ENCODE results near the gene CRIP3. TPM values are rescaled to one million over a fixed set of nuclear protein-coding genes. Genes with fewer than 3 reads are reported as not detected.

Gene CRIP3
- total and polyA plus RNA-seq, 2 donors (not counting 3 experiments of a cell fraction or from before 2014, with no cell fraction given): not detected

GRCh38 chr6:43308990-43309477 lies 408 bp upstream of the CRIP3 start:
- DNase-seq (ENCODE audit: low read depth, low spot score) (no peak), FAIRE-seq (no peak)
- no peaks in the 10 kb centered on the region for H3K79me2 ChIP-seq (ENCODE audit: control insufficient read depth, insufficient read depth, low read length)
- BruUV-seq (replicated peaks): no TSS peak
- peaks cover 8% of the 10 kb centered on the region for H3K4me1 ChIP-seq (ENCODE audit: control insufficient read depth, extremely low read depth, insufficient read depth, low read length)
- peaks cover 13 to 16% of the 10 kb centered on the region in 2 experiments for H3K27me3 ChIP-seq (ENCODE audit: control insufficient read depth in 2 of 2, insufficient read depth in 2 of 2, low read length in 2 of 2)
- dilution Hi-C loops (cut with MboI; ENCODE audit: extremely low pct_ligation_motif_present, low sequenced_read_pairs): no loop called here
- H3K4me2 ChIP-seq (ENCODE audit: insufficient read depth, low read length): no peak overlapping the region
- H3K9ac ChIP-seq (replicated peaks; ENCODE audit: extremely low read depth, insufficient read depth, low read length): no peak overlapping the region
- TF ChIP-seq JUN (IDR thresholded peaks at IDR 0.05; ENCODE audit: borderline replicate concordance, insufficient read depth, insufficient read length, low read depth) (no peak), EZH2 (IDR thresholded peaks at IDR 0.05; ENCODE audit: borderline replicate concordance, low read depth, low read length, severe bottlenecking) (no peak), FOS (IDR thresholded peaks at IDR 0.05; ENCODE audit: borderline replicate concordance, insufficient read depth, low read length) (no peak), MYC (IDR thresholded peaks at IDR 0.05; ENCODE audit: low read depth, low read length) (no peak), POLR2AphosphoS5 (IDR thresholded peaks at IDR 0.05; ENCODE audit: insufficient read depth, low read depth, low read length) (no peak), GATA2 (IDR thresholded peaks at IDR 0.05; ENCODE audit: insufficient read depth, insufficient read length, low read depth, low read length) (no peak), CTCF (IDR thresholded peaks at IDR 0.05; ENCODE audit: extremely low read depth in 1 of 2, insufficient read depth in 1 of 2, low read depth in 1 of 2, low read length in 2 of 2) (no peak), MAX (IDR thresholded peaks at IDR 0.05; ENCODE audit: insufficient read depth, insufficient read length) (no peak), POLR2A (IDR thresholded peaks at IDR 0.05; ENCODE audit: low read depth, low read length) (no peak)
- no peaks in the 10 kb centered on the region for H4K20me1 ChIP-seq (replicated peaks; ENCODE audit: control insufficient read depth, extremely low read depth, insufficient read depth, low read length)
- H3K9me1 ChIP-seq (replicated peaks; ENCODE audit: control insufficient read depth, extremely low read depth, insufficient read depth, low read length): no peaks in the 10 kb centered on the region
- H3K9me3 ChIP-seq (replicated peaks; ENCODE audit: control insufficient read depth, insufficient read depth, low read length): no peaks in the 10 kb centered on the region
- ChIA-PET CTCF (interaction anchor here (0.9 to 1.4 kb wide), 4 partner anchors 9 to 60 kb away, joined by 3 to 6 read pairs (median 4); partner anchors contain the start of gene ZNF318), POLR2A (no interaction called here)
- intact Hi-C loops (cut with micrococcal nuclease): no loop called here
- peak overlapping the region; percentile 82 for H2AFZ ChIP-seq (ENCODE audit: low read depth, low read length)
- no peaks in the 10 kb centered on the region for H3K36me3 ChIP-seq (ENCODE audit: control insufficient read depth in 2 of 2, extremely low read depth in 1 of 2, insufficient read depth in 2 of 2, low read length in 2 of 2)
- H3K27ac ChIP-seq (ENCODE audit: insufficient read depth, low read depth, low read length): no peak overlapping the region
- peak overlapping the region in 1 of 3 experiments; percentile 15 for H3K4me3 ChIP-seq (replicated peaks in 1 of 3; ENCODE audit: insufficient read depth in 1 of 3, low read depth in 1 of 3, low read length in 3 of 3)
